HG02885 (cell line): Measurements from ENCODE around the gene CHST1.

Experiments
- ATAC-seq: cut with Tn5 transposase; IDR thresholded peaks from one replicate; pipeline ENCODE4 v1.9.1; 2021; ENCODE audit warnings: mild to moderate bottlenecking; ENCODE audit not compliant: unreplicated experiment, poor library complexity

Gene CHST1

GRCh38 chr11:45661439-45662055, 3.9 kb downstream of the CHST1 start:
- ATAC-seq = no peak

GRCh38 chr11:45660729-45661438, 4.5 kb downstream of the CHST1 start:
- ATAC-seq = no peak

GRCh38 chr11:45659818-45660160, 5.6 kb downstream of the CHST1 start:
- no peak for ATAC-seq

GRCh38 chr11:45659031-45659817, 6.2 kb downstream of the CHST1 start:
- no peak for ATAC-seq

GRCh38 chr11:45658292-45658991, 7.0 kb downstream of the CHST1 start:
- no peak for ATAC-seq

GRCh38 chr11:45657496-45658260, 7.7 kb downstream of the CHST1 start:
- no peak for ATAC-seq

- no peak for ATAC-seq
Observed at GRCh38 chr11:45655831-45656230, 9.6 kb downstream of the CHST1 start.

- ATAC-seq = peak; percentile 73
Observed at GRCh38 chr11:45655347-45655756, 10.1 kb downstream of the CHST1 start.

GRCh38 chr11:45655012-45655283, 10.5 kb downstream of the CHST1 start:
- peak; percentile 18 for ATAC-seq

- no peak for ATAC-seq
Observed at GRCh38 chr11:45654231-45655011, 11.0 kb downstream of the CHST1 start.

- ATAC-seq = no peak
Observed at GRCh38 chr11:45653277-45653676, 12.1 kb downstream of the CHST1 start.

- ATAC-seq = no peak
Observed at GRCh38 chr11:45652781-45653180, 12.6 kb downstream of the CHST1 start.

GRCh38 chr11:45651841-45652749, 13.3 kb downstream of the CHST1 start:
- ATAC-seq = no peak

- no peak for ATAC-seq
Observed at GRCh38 chr11:45651156-45651555, 14.3 kb downstream of the CHST1 start.

- no peak for ATAC-seq
Observed at GRCh38 chr11:45650166-45651095, 15.0 kb downstream of the CHST1 start.

- no peak for ATAC-seq
Observed at GRCh38 chr11:45649544-45650165, 15.8 kb downstream of the CHST1 start.

- ATAC-seq = no peak
Observed at GRCh38 chr11:45648931-45649330, 16.5 kb downstream of the CHST1 start.
